Psoas muscle (tissue), 8 donors: ENCODE measurements around the gene THAP4. TPM values are rescaled to one million over a fixed set of nuclear protein-coding genes. Genes with fewer than 3 reads are reported as not detected.

Experiments
- ATAC-seq, 4 donors: fragments of 200-7000 bp; cut with Tn5 transposase; one replicate each; pipeline ENCODE4 v1.9.1; 2020; ENCODE audit warnings: moderate library complexity in 3 of 4, mild to moderate bottlenecking in 2 of 4
- DNase-seq, 2 donors: peaks; one replicate each; pipeline ENCODE4 v3.0.0-alpha.2; 2020
- H3K27ac ChIP-seq: fragments of 200-600 bp; one replicate; pipeline ENCODE4 v1.8.0; 2022
- H3K27me3 ChIP-seq, 3 donors: fragments of 200-600 bp in 1 of 3; one replicate each; pipeline versions ENCODE4 v1.6.1 to v1.8.0; 2013 to 2022; ENCODE audit warnings: low read length in 2 of 3, mild to moderate bottlenecking in 2 of 3, moderate library complexity in 1 of 3; ENCODE audit not compliant: insufficient read depth in 3 of 3
- H3K36me3 ChIP-seq, 2 donors: fragments of 200-600 bp in 1 of 2; one replicate each; pipeline versions ENCODE4 v1.6.1 to v1.8.0; 2013 to 2022; ENCODE audit warnings: low read depth in 1 of 2, mild to moderate bottlenecking in 1 of 2, moderate library complexity in 1 of 2; ENCODE audit not compliant: insufficient read depth in 1 of 2
- H3K4me1 ChIP-seq: fragments of 200-600 bp; one replicate; pipeline ENCODE4 v1.8.0; 2022
- H3K4me3 ChIP-seq: fragments of 200-600 bp; one replicate; pipeline ENCODE4 v1.8.0; 2022; ENCODE audit warnings: mild to moderate bottlenecking
- H3K9me3 ChIP-seq: fragments of 200-600 bp; one replicate; pipeline ENCODE4 v1.8.0; 2022
- CTCF ChIP-seq: fragments of 200-600 bp; IDR thresholded peaks from one replicate; pipeline ENCODE4 v1.8.0; 2022; ENCODE audit warnings: antibody characterized with exemption
- WGBS, 3 donors: extraction: QIAGEN DNeasy Blood & Tissue Kit; methylation state at CpG; one replicate each; pipeline versions ENCODE4 v1.1.6 to v1.1.7; 2013; 5-methylcytosine and 5-hydroxymethylcytosine counted together
- intact Hi-C, 2 donors: fragments of 100-400 bp; cut with DNase I; formaldehyde crosslinking; loops; one replicate each; pipeline versions ENCODE4 v1.11.0 to v1.14.2; 2022
- polyA plus RNA-seq, 3 donors: library from polyadenylated mRNA; stranded (reverse); fragments of 200-250 nt; gene quantifications; one replicate each; pipeline ENCODE4 v1.2.3, GENCODE V29; 2013
- total RNA-seq, 4 donors: library from RNA; stranded (reverse); fragmentation: NEBNext Ultra II Directional in 2 of 4; extraction: Animal tissue kit (Norgen Biotek cat#: 25700) in 2 of 4; gene quantifications; one replicate each; pipeline versions ENCODE4 v1.2.1 to v1.2.4, GENCODE V29; 2021 to 2023
- donor health status: healthy with polysubstance abuse.
- donor health status: DM: no; HTN: no; CAD: no; lungs with moderate emphysema.
- donor health status: Bipolar disorder and iron deficiency.
- donor health status: healthy.
- donor health status: DM: yes; HTN: yes; CAD: no.
- donor health status: DM: no; HTN: no; CAD: no.
- donor health status: DM: no; HTN: no; CAD: no.
- donor health status: DM: yes; HTN: yes; CAD: no.

The THAP4 gene
- total and polyA plus RNA-seq, 7 donors: 64.9 to 133 (median 89.6) TPM

DNA sequence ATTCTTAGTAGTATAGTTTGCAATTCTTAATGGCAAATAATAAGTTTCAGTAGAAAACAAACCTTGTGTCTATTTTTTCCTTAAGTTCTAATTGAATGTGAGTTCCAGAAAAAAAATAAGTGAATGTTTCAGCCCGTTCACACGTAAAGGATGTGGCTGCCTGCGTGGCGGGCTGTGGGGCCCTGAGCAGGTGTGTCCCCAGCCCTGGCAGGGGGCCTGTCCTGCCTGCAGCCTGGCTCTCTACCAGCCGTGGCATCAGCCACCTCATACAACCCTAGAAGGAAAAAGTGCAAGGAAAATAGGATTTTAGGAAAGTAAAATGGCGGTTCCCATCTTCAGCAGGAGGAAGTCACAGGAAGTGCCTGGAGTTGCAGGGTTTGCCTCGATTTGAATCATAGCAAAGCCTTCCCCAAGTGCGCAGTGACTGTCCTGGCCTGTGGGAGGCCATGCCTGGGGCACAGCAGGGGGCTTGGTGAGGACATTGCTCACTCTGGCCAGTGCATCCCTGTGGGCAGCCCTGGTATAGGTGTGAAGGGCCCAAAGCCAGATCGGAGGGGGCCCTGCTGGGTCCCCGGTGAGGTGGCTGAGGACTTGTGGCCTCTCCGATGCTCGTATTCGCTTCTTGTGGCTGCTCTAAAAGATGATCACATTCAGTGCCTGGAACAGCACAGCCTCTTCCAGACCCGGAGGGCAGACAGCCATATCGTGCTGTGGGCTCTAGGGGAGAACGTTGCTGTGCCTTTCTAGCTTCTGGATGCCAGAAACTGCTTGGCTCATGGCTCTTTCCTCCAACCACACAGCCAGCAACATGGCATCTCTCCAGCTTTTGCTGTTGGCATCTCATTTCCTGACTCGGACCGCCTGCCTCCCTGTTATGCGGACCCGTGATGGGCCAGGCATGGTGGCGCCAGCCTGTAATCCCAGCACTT is 37.1 kb upstream of the THAP4 start:
- no peak for ATAC-seq
- no peak for TF ChIP-seq CTCF
- WGBS, 3 donors: 57 to 61% (median 59%) methylated on average over 21 of the region's 21 CpGs
- H3K27me3 ChIP-seq: no peaks in the 10 kb centered on the region
- no peak overlapping the region for H3K27ac ChIP-seq
- no peak for DNase-seq
- H3K9me3 ChIP-seq: no peaks in the 10 kb centered on the region
- H3K4me1 ChIP-seq: no peaks in the 10 kb centered on the region
- H3K4me3 ChIP-seq: no peak overlapping the region
- H3K36me3 ChIP-seq: peaks cover 3 to 81% of the 10 kb centered on the region in 2 donors
- intact Hi-C loops: no loop called here

DNA sequence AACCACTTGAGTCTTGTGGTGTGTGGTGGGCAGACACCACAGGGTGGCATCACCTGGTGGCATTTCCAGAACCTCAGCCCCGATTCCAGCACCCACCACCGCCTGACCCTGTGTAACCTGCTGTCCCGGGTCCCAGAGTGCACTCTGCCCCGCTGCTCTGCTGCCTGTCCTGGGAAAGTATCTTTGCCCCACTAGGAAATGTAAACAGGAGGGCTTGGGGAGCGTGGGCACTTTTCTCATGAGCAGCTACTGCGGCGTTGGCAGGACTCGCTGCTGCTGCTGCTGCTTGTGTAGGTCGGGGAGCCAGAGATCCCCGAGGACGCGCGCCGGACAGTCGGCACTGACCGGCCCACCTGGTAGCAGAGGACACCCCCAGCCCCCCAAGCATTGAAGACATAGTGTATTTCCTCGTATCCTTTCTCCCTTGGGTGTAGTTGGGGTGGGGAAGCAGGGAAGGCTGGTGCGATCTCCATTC is 36.3 kb upstream of the THAP4 start:
- intact Hi-C loops: no loop called here
- Histone ChIP-seq H3K27ac (no peak overlapping the region), H3K27me3 (no peaks in the 10 kb centered on the region), H3K9me3 (no peaks in the 10 kb centered on the region), H3K36me3 (peaks cover 3 to 82% of the 10 kb centered on the region in 2 donors), H3K4me1 (no peaks in the 10 kb centered on the region), H3K4me3 (no peak overlapping the region)
- TF ChIP-seq CTCF: no peak
- 85 to 89% (median 88%) methylated on average over 18 of the region's 18 CpGs for WGBS, 3 donors
- DNase-seq (no peak), ATAC-seq (no peak)

DNA sequence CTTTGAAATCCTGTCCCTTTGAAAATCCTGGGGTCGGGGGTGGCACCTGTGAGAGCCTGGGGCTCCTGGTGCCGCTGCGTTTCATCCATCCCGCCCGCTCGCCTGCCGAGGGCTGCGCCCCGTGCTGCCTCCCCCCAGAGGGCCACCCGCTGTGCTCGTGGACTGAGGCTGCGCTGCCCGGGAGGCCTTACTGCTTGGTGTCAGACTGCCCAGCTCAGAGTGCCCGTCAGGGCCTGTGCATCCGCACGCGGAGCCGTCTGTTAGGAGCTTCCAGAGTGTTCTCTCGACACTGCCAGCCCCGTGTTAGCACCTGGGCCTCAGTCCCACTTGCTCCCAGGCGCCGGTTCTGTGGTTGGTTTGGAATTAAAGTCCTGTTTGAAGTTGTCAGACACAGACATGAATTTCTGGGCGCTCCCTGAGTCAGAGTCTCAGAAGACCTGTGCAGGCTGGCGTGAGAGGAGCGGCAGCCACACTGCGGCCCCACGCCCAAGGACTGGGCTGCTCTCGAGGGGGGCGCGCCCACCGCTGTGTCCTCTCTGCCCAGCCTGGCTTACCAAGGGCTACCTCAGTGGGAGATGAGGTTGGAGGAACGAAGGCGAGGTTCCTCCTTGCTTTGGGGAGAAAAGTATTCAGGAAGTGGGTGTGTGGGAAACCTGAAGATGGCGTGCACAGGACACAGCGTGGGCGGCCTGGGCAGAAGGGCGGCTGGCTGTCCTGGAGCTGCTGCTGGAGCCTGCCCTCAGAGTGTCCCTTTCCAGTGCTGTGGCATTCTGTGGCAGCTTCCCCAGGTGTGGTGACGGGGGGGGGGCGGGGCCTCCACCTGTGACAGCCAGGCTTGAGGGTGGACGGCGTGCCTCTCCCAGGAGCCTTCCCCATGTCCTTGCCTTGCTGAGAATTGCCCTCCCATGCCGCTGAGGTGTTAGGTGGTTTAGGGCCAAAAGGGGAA is 35.6 kb upstream of the THAP4 start:
- Histone ChIP-seq H3K27me3 (no peaks in the 10 kb centered on the region), H3K4me3 (no peak overlapping the region), H3K27ac (no peak overlapping the region), H3K36me3 (peaks cover 3 to 82% of the 10 kb centered on the region in 2 donors), H3K4me1 (no peaks in the 10 kb centered on the region), H3K9me3 (no peaks in the 10 kb centered on the region)
- no peak for TF ChIP-seq CTCF
- ATAC-seq: no peak
- WGBS, 3 donors: 91 to 93% (median 93%) methylated on average over 41 to 42 of the region's 42 CpGs
- no peak for DNase-seq
- intact Hi-C loops: no loop called here

DNA sequence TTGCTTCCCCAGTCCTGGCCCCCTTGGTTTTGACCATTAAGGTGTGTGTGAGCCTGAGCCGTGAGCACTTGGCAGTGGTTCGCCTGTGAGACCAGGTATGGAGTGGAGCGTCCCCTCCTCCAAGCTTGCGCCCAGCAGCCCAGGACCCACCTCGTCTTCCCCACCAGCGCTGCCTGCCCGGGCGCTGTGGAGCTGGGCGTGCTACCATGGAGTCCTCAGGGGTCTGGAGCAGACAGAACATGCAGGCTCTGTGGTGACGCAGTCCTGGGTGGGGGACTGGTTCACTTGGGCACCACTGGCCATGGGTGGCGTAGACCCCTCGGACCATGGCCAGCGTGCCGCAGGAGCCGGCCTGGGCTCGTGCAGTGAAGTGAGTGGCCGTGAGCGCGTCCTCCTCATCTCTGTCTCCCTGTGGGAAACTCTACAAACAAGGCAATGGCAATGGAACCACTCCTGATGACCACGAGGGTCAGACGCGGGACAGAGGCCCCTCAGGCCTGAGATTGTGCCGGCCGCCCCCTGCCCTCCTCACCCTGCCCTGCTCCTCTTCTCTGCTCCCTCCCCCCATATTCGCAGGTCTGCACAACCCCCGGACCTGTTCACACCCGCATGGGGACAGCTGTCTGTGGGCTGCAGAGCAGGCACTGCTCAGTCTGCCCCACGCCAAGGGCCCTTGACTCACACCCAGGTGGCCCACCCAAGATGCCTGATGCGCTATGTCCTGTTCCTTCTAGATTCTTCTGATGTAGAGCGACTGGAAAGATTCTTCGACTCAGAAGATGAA is 34.7 kb upstream of the THAP4 start:
- no peak for TF ChIP-seq CTCF
- Histone ChIP-seq H3K27me3 (no peaks in the 10 kb centered on the region), H3K9me3 (no peaks in the 10 kb centered on the region), H3K36me3 (peaks cover 3 to 82% of the 10 kb centered on the region in 2 donors), H3K27ac (no peak overlapping the region), H3K4me1 (no peaks in the 10 kb centered on the region), H3K4me3 (no peak overlapping the region)
- DNase-seq (no peak), ATAC-seq (no peak)
- 91 to 94% (median 93%) methylated on average over 30 to 31 of the region's 31 CpGs for WGBS, 3 donors
- intact Hi-C loops: no loop called here
